Right atrium auricular region (tissue), 2 donors: Measurements from ENCODE around the gene ACSL3. TPM values are rescaled to one million over a fixed set of nuclear protein-coding genes. Genes with fewer than 3 reads are reported as not detected.

ENCODE experiments used
- DNase-seq: peaks from one replicate; pipeline ENCODE4 v3.0.0-alpha.2; 2019; ENCODE audit warnings: low spot score
- H3K27ac ChIP-seq, 2 donors: fragments of 200-600 bp; sonication (generic); 1 replicate in 1 of 2; 2 replicates in 1 of 2; pipeline ENCODE4 v1.5.1; 2016 to 2019
- H3K27me3 ChIP-seq, 2 donors: fragments of 200-600 bp; sonication (generic); one replicate each; pipeline versions ENCODE4 v1.5.1 to v1.6.0; 2017 to 2019
- H3K36me3 ChIP-seq: fragments of 200-600 bp; sonication (generic); one replicate; pipeline ENCODE4 v1.5.1; 2016
- H3K4me1 ChIP-seq, 2 donors: fragments of 200-600 bp; sonication (generic); one replicate each; pipeline versions ENCODE4 v1.5.1 to v1.6.0; 2017 to 2019
- H3K4me3 ChIP-seq, 2 donors: fragments of 200-600 bp; sonication (generic); 1 replicate in 1 of 2; 2 replicates in 1 of 2; pipeline ENCODE4 v1.5.1; 2017 to 2019; ENCODE audit warnings: mild to moderate bottlenecking in 1 of 2, moderate library complexity in 1 of 2
- H3K9me3 ChIP-seq, 2 donors: fragments of 200-600 bp; sonication (generic); one replicate each; pipeline ENCODE4 v1.5.1; 2019
- total RNA-seq, 2 donors: library from RNA; depleted of rRNA; stranded (reverse); fragments of >200 nt; gene quantifications; one replicate each; pipeline ENCODE4 v1.1.0, GENCODE V29; 2016
- TF ChIP-seq, protein P1 (sequence below), 2 donors: fragments of 200-600 bp; sonication (generic); IDR thresholded peaks; one replicate each; pipeline ENCODE4 v1.5.1; 2019; ENCODE audit warnings: antibody characterized with exemption in 2 of 2

The ACSL3 gene
- total RNA-seq, 2 donors from 2014 or later, result 29.0 to 35.7 TPM

GRCh38 chr2:222943820-222944219 is 83.0 kb downstream of the ACSL3 start:
- H3K4me3 ChIP-seq, result no peak overlapping the region
- TF ChIP-seq, protein P1, sequence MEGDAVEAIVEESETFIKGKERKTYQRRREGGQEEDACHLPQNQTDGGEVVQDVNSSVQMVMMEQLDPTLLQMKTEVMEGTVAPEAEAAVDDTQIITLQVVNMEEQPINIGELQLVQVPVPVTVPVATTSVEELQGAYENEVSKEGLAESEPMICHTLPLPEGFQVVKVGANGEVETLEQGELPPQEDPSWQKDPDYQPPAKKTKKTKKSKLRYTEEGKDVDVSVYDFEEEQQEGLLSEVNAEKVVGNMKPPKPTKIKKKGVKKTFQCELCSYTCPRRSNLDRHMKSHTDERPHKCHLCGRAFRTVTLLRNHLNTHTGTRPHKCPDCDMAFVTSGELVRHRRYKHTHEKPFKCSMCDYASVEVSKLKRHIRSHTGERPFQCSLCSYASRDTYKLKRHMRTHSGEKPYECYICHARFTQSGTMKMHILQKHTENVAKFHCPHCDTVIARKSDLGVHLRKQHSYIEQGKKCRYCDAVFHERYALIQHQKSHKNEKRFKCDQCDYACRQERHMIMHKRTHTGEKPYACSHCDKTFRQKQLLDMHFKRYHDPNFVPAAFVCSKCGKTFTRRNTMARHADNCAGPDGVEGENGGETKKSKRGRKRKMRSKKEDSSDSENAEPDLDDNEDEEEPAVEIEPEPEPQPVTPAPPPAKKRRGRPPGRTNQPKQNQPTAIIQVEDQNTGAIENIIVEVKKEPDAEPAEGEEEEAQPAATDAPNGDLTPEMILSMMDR (IDR thresholded peaks at IDR 0.05), result no peak
- DNase-seq, result no peak
- H3K27me3 ChIP-seq, result no peaks in the 10 kb centered on the region
- peaks cover 8% of the 10 kb centered on the region for H3K36me3 ChIP-seq
- no peak overlapping the region for H3K27ac ChIP-seq
- no peaks in the 10 kb centered on the region for H3K4me1 ChIP-seq
- H3K9me3 ChIP-seq, result peaks cover 0 to 4% of the 10 kb centered on the region in 2 donors

- no peaks in the 10 kb centered on the region for H3K4me1 ChIP-seq
- no peaks in the 10 kb centered on the region for H3K9me3 ChIP-seq
- no peaks in the 10 kb centered on the region for H3K27me3 ChIP-seq
- no peak for DNase-seq
- TF ChIP-seq, protein P1 (IDR thresholded peaks at IDR 0.05), result no peak
- H3K27ac ChIP-seq, result no peak overlapping the region
- no peak overlapping the region for H3K4me3 ChIP-seq
- peaks cover 8% of the 10 kb centered on the region for H3K36me3 ChIP-seq
Observed at GRCh38 chr2:222944552-222944951, 83.7 kb downstream of the ACSL3 start.

DNA sequence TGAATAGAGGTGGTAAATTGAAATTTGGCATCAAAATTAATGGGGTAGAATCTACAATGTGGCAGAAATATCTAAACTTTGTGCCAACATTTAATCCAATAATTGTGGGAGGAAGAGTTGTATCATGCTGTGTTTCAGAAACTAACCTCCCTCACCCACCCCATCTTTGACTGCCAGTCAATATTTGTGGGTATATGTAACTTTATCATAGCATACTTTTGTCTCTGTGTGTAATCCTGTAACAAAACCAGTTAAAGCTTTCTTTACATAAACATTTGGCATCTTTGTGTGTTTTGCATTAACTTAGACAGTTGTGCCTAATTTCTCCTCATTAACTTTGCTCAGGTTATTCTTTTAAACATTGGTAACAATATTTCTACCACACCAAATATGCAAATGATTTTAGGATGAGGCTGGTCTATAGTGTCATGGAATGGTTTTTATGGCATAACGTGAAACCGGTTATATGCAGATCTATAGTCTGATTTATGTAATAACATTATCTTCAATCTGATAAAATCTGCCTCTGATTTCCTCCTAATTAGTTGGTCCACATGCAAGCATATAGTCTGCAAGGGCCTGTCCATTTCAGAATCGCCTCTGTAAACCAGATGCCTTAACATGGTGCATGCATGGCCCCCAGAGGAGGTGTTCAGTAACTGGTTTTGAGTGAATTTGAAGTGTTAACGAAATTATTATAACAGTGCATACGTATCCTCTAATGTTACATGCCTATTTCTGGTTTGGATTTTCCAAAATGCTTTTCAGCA is 84.3 kb downstream of the ACSL3 start:
- Histone ChIP-seq H3K27ac (no peak overlapping the region), H3K4me1 (no peaks in the 10 kb centered on the region), H3K27me3 (no peaks in the 10 kb centered on the region), H3K9me3 (no peaks in the 10 kb centered on the region), H3K36me3 (peaks cover 8% of the 10 kb centered on the region), H3K4me3 (no peak overlapping the region)
- TF ChIP-seq, protein P1 (IDR thresholded peaks at IDR 0.05), result no peak
- no peak for DNase-seq

GRCh38 chr2:222945887-222946286 is 85.1 kb downstream of the ACSL3 start:
- no peak overlapping the region for H3K27ac ChIP-seq
- no peaks in the 10 kb centered on the region for H3K9me3 ChIP-seq
- TF ChIP-seq, protein P1 (IDR thresholded peaks at IDR 0.05), result no peak
- no peaks in the 10 kb centered on the region for H3K27me3 ChIP-seq
- H3K36me3 ChIP-seq, result peaks cover 8% of the 10 kb centered on the region
- no peak overlapping the region for H3K4me3 ChIP-seq
- DNase-seq, result no peak
- no peaks in the 10 kb centered on the region for H3K4me1 ChIP-seq

DNA sequence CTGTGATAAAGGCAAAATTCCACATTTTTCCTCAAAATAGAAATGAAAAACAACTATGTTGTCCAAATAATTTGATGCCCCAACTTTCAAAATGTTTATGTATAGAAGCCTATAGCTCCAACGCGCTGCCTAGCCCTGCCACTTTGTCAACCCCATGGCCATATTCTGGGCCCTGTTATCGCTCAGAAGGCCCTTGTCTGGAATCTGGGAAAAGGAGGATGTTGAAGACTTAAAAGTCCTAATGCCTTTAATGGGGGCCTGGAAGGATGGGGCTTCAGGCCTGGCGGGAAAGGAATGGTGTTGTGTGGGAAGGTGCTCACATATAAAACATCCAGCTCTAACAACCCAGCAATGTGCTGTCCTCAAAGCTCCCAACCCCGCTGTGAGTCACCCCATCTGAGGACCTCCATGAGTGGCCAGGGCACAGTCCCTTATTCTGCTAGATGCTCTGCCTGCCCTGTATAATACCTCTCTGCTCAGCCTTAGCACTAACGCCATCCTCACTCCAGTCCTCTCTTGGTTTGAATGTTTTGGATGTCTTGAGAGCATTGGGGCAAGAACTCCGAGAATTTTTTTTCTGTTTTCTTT is 86.0 kb downstream of the ACSL3 start:
- H3K27me3 ChIP-seq, result no peaks in the 10 kb centered on the region
- no peak for DNase-seq
- H3K9me3 ChIP-seq, result no peaks in the 10 kb centered on the region
- H3K4me1 ChIP-seq, result no peaks in the 10 kb centered on the region
- H3K4me3 ChIP-seq, result no peak overlapping the region
- no peak overlapping the region for H3K27ac ChIP-seq
- no peaks in the 10 kb centered on the region for H3K36me3 ChIP-seq
- TF ChIP-seq, protein P1 (IDR thresholded peaks at IDR 0.05), result no peak
